Measurements from ENCODE around the gene GATA2.

GATA2 gene

GRCh38 chr3:128429751-128430150 is 63.2 kb downstream of the GATA2 start:
- H3K27ac Mint-ChIP-seq: no peak overlapping the region
- H3K4me3 Mint-ChIP-seq: no peak overlapping the region
- intact Hi-C loops (cut with micrococcal nuclease): no loop called here
- no peaks in the 10 kb centered on the region for H3K36me3 Mint-ChIP-seq (ENCODE audit: low read depth)
- peaks cover 57% of the 10 kb centered on the region for H3K27me3 Mint-ChIP-seq
- H3K4me1 Mint-ChIP-seq (ENCODE audit: low read depth): peaks cover 9% of the 10 kb centered on the region
- H3K9me3 Mint-ChIP-seq: no peaks in the 10 kb centered on the region
